ENCODE data around the gene TNFRSF14. TPM values are rescaled to one million over a fixed set of nuclear protein-coding genes. Genes with fewer than 3 reads are reported as not detected.
"Not testable (repeated sequence)": the region's sequence is repeated elsewhere in the genome, so short reads cannot be mapped to it uniquely, and the experiment has no call there.

TNFRSF14 gene
- total RNA-seq, 1 experiment from 2014 or later: 25.5 TPM

GRCh38 chr1:2566101-2567045 lies 10.2 kb downstream of the TNFRSF14 start:
- CTCF ChIA-PET: no interaction called here
- Histone ChIP-seq H3K4me1 (ENCODE audit: insufficient read depth, low read length) (no peaks in the 10 kb centered on the region), H3K36me3 (ENCODE audit: low read depth, low read length) (no peaks in the 10 kb centered on the region), H2AFZ (ENCODE audit: low read length) (no peak overlapping the region), H3K4me2 (ENCODE audit: low read length) (no peak overlapping the region), H3K79me2 (ENCODE audit: low read length) (no peaks in the 10 kb centered on the region), H4K20me1 (ENCODE audit: low read length) (no peaks in the 10 kb centered on the region), H3K9ac (ENCODE audit: low read length) (no peak overlapping the region), H3K9me3 (ENCODE audit: low read length) (no peaks in the 10 kb centered on the region), H3K4me3 (ENCODE audit: low read length) (no peak overlapping the region), H3K27ac (ENCODE audit: low read length) (no peak overlapping the region), H3K9me2 (replicated peaks; ENCODE audit: low read length) (no peaks in the 10 kb centered on the region), H3K27me3 (ENCODE audit: low read length) (0 out of 2 replicates have a peak, but pooled peaks cover 9% of the 10 kb centered on the region), H3F3A (ENCODE audit: low read length, unreplicated experiment) (no peaks in the 10 kb centered on the region)
- TF ChIP-seq EZH2 (IDR thresholded peaks at IDR 0.05; ENCODE audit: low read length, unreplicated experiment) (no peak), EZH2phosphoT487 (IDR thresholded peaks at IDR 0.05; ENCODE audit: borderline replicate concordance, low read length) (no peak), CTCF (conservative IDR thresholded peaks at IDR 0.05; ENCODE audit: low read depth, low read length) (no peak)
- intact Hi-C loops (cut with micrococcal nuclease): no loop called here
- POLR2A ChIA-PET (ENCODE audit: unreplicated experiment): no interaction called here
- DNase-seq (no peak), ATAC-seq (peak; percentile 32)
- BruUV-seq (replicated peaks): no TSS peak

DNA sequence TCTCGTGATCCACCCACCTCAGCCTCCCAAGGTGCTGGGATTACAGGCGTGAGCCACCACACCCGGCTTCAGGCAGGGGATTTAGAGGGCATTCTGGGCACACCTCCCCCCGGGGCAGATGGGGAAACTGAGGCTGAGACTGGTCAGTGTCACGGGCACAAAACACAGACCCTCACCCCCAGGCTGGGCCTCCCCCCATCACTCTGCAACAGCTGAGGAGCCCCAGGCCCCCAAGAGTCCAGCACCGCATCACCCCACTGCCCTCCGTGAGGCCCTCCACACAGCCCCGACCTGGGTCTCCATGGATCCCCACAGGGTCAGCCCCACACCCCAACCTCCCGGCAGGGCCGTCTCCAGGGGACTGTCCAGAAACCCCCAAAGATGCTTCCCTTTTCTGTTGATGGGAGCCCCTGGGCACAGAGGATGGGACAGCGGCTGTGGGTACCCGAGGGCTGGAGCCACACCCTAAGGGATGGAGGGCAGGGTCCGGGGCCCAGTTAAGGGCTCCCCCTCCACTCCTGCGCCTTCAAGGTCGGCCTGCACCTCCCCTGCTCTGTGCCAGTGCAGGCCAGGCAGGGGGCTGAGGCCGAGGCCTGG lies 11.0 kb downstream of the TNFRSF14 start:
- no peaks in the 10 kb centered on the region for H4K20me1 ChIP-seq (ENCODE audit: low read length)
- no peak overlapping the region for H2AFZ ChIP-seq (ENCODE audit: low read length)
- no peaks in the 10 kb centered on the region for H3F3A ChIP-seq (ENCODE audit: low read length, unreplicated experiment)
- CTCF ChIA-PET: no interaction called here
- no peak overlapping the region for H3K4me2 ChIP-seq (ENCODE audit: low read length)
- H3K79me2 ChIP-seq (ENCODE audit: low read length): no peaks in the 10 kb centered on the region
- DNase-seq (no peak), ATAC-seq (no peak)
- TF ChIP-seq EZH2phosphoT487 (IDR thresholded peaks at IDR 0.05; ENCODE audit: borderline replicate concordance, low read length) (no peak), EZH2 (IDR thresholded peaks at IDR 0.05; ENCODE audit: low read length, unreplicated experiment) (no peak), CTCF (conservative IDR thresholded peaks at IDR 0.05; ENCODE audit: low read depth, low read length) (no peak)
- H3K9me2 ChIP-seq (replicated peaks; ENCODE audit: low read length): no peaks in the 10 kb centered on the region
- POLR2A ChIA-PET (ENCODE audit: unreplicated experiment): no interaction called here
- no peak overlapping the region for H3K9ac ChIP-seq (ENCODE audit: low read length)
- H3K36me3 ChIP-seq (ENCODE audit: low read depth, low read length): no peaks in the 10 kb centered on the region
- 0 out of 2 replicates have a peak, but pooled peaks cover 14% of the 10 kb centered on the region for H3K27me3 ChIP-seq (ENCODE audit: low read length)
- intact Hi-C loops (cut with micrococcal nuclease): no loop called here
- H3K9me3 ChIP-seq (ENCODE audit: low read length): no peaks in the 10 kb centered on the region
- H3K4me3 ChIP-seq (ENCODE audit: low read length): no peak overlapping the region
- no peaks in the 10 kb centered on the region for H3K4me1 ChIP-seq (ENCODE audit: insufficient read depth, low read length)
- H3K27ac ChIP-seq (ENCODE audit: low read length): no peak overlapping the region
- BruUV-seq (replicated peaks): no TSS peak

DNA sequence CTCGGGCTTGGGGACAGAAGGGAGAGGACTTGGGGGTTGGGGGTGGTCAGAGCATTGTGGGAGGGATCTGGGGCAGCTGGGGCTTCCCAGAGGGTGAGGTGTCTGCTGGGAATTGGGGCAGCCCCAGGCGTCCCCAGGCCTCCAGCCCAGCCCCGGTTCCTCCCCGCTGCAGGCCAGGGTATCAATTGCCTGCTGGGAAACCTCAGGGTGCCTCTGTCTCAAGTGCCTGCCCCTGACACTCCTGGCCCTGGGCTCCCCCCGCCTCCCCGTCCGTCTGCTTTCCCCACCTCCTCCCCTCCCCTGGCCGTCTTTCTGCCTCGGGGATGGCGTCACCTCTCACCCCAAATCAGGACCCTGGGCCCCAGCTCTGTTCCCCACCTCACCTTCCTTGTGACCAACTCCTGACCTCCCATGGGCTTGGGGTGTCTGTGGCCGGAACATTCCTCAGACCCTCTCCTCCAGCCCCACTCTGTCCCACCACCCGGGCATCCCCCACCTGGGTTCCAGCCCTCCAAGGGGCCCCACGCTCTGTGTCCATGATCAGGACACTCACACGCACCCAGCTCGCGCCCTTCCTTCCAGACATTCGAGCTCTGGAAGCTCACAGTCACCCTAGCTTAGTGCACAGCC lies 12.1 kb downstream of the TNFRSF14 start:
- DNase-seq; H4K20me1 ChIP-seq (ENCODE audit: low read length); H3K4me2 ChIP-seq (ENCODE audit: low read length); H2AFZ ChIP-seq (ENCODE audit: low read length); POLR2A ChIA-PET (ENCODE audit: unreplicated experiment); H3K9me3 ChIP-seq (ENCODE audit: low read length); H3K4me3 ChIP-seq (ENCODE audit: low read length); BruUV-seq (replicated peaks); intact Hi-C loops (cut with micrococcal nuclease); H3K9me2 ChIP-seq (replicated peaks; ENCODE audit: low read length); H3K36me3 ChIP-seq (ENCODE audit: low read depth, low read length); H3K27ac ChIP-seq (ENCODE audit: low read length); CTCF ChIA-PET; H3F3A ChIP-seq (ENCODE audit: low read length, unreplicated experiment); H3K9ac ChIP-seq (ENCODE audit: low read length); ATAC-seq; H3K79me2 ChIP-seq (ENCODE audit: low read length); H3K4me1 ChIP-seq (ENCODE audit: insufficient read depth, low read length): not testable (repeated sequence)
- H3K27me3 ChIP-seq (ENCODE audit: low read length): peaks cover 25% of the 10 kb centered on the region

Measured in PC-3 (cell line).